HG02870 (cell line): ENCODE measurements around the gene SLC22A5.
"Not testable (repeated sequence)": the region's sequence is repeated elsewhere in the genome, so short reads cannot be mapped to it uniquely, and the experiment has no call there.

Source experiments
- ATAC-seq: cut with Tn5 transposase; IDR thresholded peaks from one replicate; pipeline ENCODE4 v1.9.1; 2021; ENCODE audit warnings: mild to moderate bottlenecking, moderate library complexity; ENCODE audit not compliant: unreplicated experiment

SLC22A5 gene

GRCh38 chr5:132426525-132427138 is 57.1 kb downstream of the SLC22A5 start:
- no peak for ATAC-seq

GRCh38 chr5:132427281-132428146 is 58.0 kb downstream of the SLC22A5 start:
- peak; percentile 20 for ATAC-seq

- ATAC-seq: no peak
These were observed 58.6 kb downstream of the SLC22A5 start for GRCh38 chr5:132428147-132428482.

- no peak for ATAC-seq
These were observed 59.3 kb downstream of the SLC22A5 start for GRCh38 chr5:132428484-132429462.

GRCh38 chr5:132429463-132430440 is 60.2 kb downstream of the SLC22A5 start:
- no peak for ATAC-seq

GRCh38 chr5:132430746-132431145 is 61.2 kb downstream of the SLC22A5 start:
- no peak for ATAC-seq

- ATAC-seq: no peak
These were observed 62.1 kb downstream of the SLC22A5 start for GRCh38 chr5:132431632-132432031.

GRCh38 chr5:132433141-132433540 is 63.6 kb downstream of the SLC22A5 start:
- no peak for ATAC-seq

GRCh38 chr5:132434416-132435286 is 65.1 kb downstream of the SLC22A5 start:
- ATAC-seq: no peak

- ATAC-seq: no peak
These were observed 65.9 kb downstream of the SLC22A5 start for GRCh38 chr5:132435447-132435846.

- no peak for ATAC-seq
These were observed 66.4 kb downstream of the SLC22A5 start for GRCh38 chr5:132435886-132436285.

GRCh38 chr5:132436936-132437335 is 67.4 kb downstream of the SLC22A5 start:
- no peak for ATAC-seq

GRCh38 chr5:132437604-132438266 is 68.2 kb downstream of the SLC22A5 start:
- ATAC-seq: peak; percentile 82

GRCh38 chr5:132438267-132438645 is 68.7 kb downstream of the SLC22A5 start:
- ATAC-seq: not testable (repeated sequence)

GRCh38 chr5:132438917-132439316 is 69.4 kb downstream of the SLC22A5 start:
- no peak for ATAC-seq

- ATAC-seq: no peak
These were observed 70.1 kb downstream of the SLC22A5 start for GRCh38 chr5:132439521-132440089.

- no peak for ATAC-seq
These were observed 74.6 kb downstream of the SLC22A5 start for GRCh38 chr5:132444061-132444460.
